Measurements from ENCODE around the gene DLG5. TPM values are rescaled to one million over a fixed set of nuclear protein-coding genes. Genes with fewer than 3 reads are reported as not detected.
A peak's percentile ranks its signal among the peaks of the same experiment; 100 is the strongest.

DLG5 gene
- total and polyA plus RNA-seq, 11 donors: 5.2 to 27.1 (median 12.8) TPM

- H3K36me3 ChIP-seq: peaks cover 0 to 86% (median 71%) of the 10 kb centered on the region in 9 donors
- no peak overlapping the region for H3K4me3 ChIP-seq
- TF ChIP-seq POLR2A (IDR thresholded peaks at IDR 0.05): no peak
- no peak for TF ChIP-seq CTCF (IDR thresholded peaks at IDR 0.05)
- intact Hi-C loops (cut with DNase I): no loop called here
- no peaks in the 10 kb centered on the region for H3K4me1 ChIP-seq
- DNase-seq (peak in 1 of 5 donors; percentile 9), ATAC-seq (peak in 1 of 4 donors; percentile 6)
- H3K9me3 ChIP-seq: no peaks in the 10 kb centered on the region
- H3K27me3 ChIP-seq: no peaks in the 10 kb centered on the region
- no peak overlapping the region for H3K27ac ChIP-seq
- WGBS, 4 donors: 95 to 98% (median 96%) methylated on average over 15 of the region's 15 CpGs
Measured at GRCh38 chr10:77821036-77821435, 105.5 kb downstream of the DLG5 start.

GRCh38 chr10:77820349-77820748, 106.2 kb downstream of the DLG5 start:
- TF ChIP-seq CTCF (IDR thresholded peaks at IDR 0.05): no peak
- TF ChIP-seq POLR2A (IDR thresholded peaks at IDR 0.05): no peak
- no peaks in the 10 kb centered on the region for H3K27me3 ChIP-seq
- H3K4me3 ChIP-seq: no peak overlapping the region
- ATAC-seq (no peak), DNase-seq (peak in 1 of 5 donors; percentile 12)
- intact Hi-C loops (cut with DNase I): no loop called here
- H3K4me1 ChIP-seq: no peaks in the 10 kb centered on the region
- no peaks in the 10 kb centered on the region for H3K9me3 ChIP-seq
- 90 to 93% (median 92%) methylated on average over 9 of the region's 9 CpGs for WGBS, 4 donors
- no peak overlapping the region for H3K27ac ChIP-seq
- peaks cover 0 to 88% (median 76%) of the 10 kb centered on the region in 9 donors for H3K36me3 ChIP-seq

- Histone ChIP-seq H3K27ac (no peak overlapping the region), H3K27me3 (no peaks in the 10 kb centered on the region), H3K4me3 (no peak overlapping the region), H3K9me3 (no peaks in the 10 kb centered on the region), H3K36me3 (peaks cover 0 to 89% (median 78%) of the 10 kb centered on the region in 9 donors), H3K4me1 (no peaks in the 10 kb centered on the region)
- ATAC-seq: no peak
- TF ChIP-seq POLR2A (IDR thresholded peaks at IDR 0.05): no peak
- WGBS, 4 donors: 93 to 98% (median 95%) methylated on average over 16 to 20 of the region's 20 CpGs
- peak in 1 of 5 donors; percentile 21 for DNase-seq
- intact Hi-C loops (cut with DNase I): no loop called here
Measured at GRCh38 chr10:77819210-77820112, 107.1 kb downstream of the DLG5 start.

- Histone ChIP-seq H3K4me1 (no peaks in the 10 kb centered on the region), H3K36me3 (peaks cover 0 to 90% (median 75%) of the 10 kb centered on the region in 9 donors), H3K27me3 (no peaks in the 10 kb centered on the region), H3K9me3 (no peaks in the 10 kb centered on the region), H3K27ac (no peak overlapping the region), H3K4me3 (no peak overlapping the region)
- intact Hi-C loops (cut with DNase I): no loop called here
- WGBS, 4 donors: 89 to 97% (median 94%) methylated on average over 4 of the region's 4 CpGs
- TF ChIP-seq POLR2A (IDR thresholded peaks at IDR 0.05): no peak
- TF ChIP-seq CTCF (IDR thresholded peaks at IDR 0.05): no peak
- peak in 1 of 5 donors; percentile 9 for DNase-seq
- ATAC-seq: no peak
Measured at GRCh38 chr10:77818378-77818777, 108.2 kb downstream of the DLG5 start.

All from heart left ventricle (tissue), 16 donors.